HCT116 (cell line): ENCODE measurements around the gene SSH2.

Experiments used
- CBX3 ChIP-seq: IDR thresholded peaks from 2 replicates; pipeline ENCODE4 v1.6.1; 2012; ENCODE audit warnings: low read depth
- CTCF ChIP-seq, 3 experiments: fragments of 200-600 bp in 1 of 3; sonication (generic) in 1 of 3; IDR thresholded peaks in 2 of 3; conservative IDR thresholded peaks in 1 of 3; 2 replicates each; pipeline ENCODE4 v1.5.1; 2012 to 2017; ENCODE audit warnings: low read depth in 2 of 3, low read length in 2 of 3, antibody characterized with exemption in 1 of 3, borderline replicate concordance in 1 of 3, control low read depth in 1 of 3, mild to moderate bottlenecking in 1 of 3, mixed read lengths in 1 of 3, mixed run types in 1 of 3, moderate library complexity in 1 of 3; ENCODE audit not compliant: insufficient read depth in 1 of 3
- EGR1 ChIP-seq: IDR thresholded peaks from 2 replicates; pipeline ENCODE4 v1.6.1; 2012; ENCODE audit warnings: low read depth
- EZH2 ChIP-seq: fragments of 200-600 bp; sonication (generic); IDR thresholded peaks from 2 replicates; pipeline ENCODE4 v1.6.1; 2017; ENCODE audit warnings: antibody characterized with exemption, mixed run types
- EZH2phosphoT487 ChIP-seq: fragments of 200-600 bp; IDR thresholded peaks from 2 replicates; pipeline ENCODE4 v1.6.1; 2018; ENCODE audit warnings: antibody characterized with exemption, borderline replicate concordance
- MAX ChIP-seq: IDR thresholded peaks from 2 replicates; pipeline ENCODE4 v1.6.1; 2012
- POLR2A ChIP-seq: IDR thresholded peaks from 2 replicates; pipeline ENCODE4 v1.7.0; 2011; ENCODE audit warnings: borderline replicate concordance; ENCODE audit not compliant: insufficient read depth, insufficient read length; ENCODE audit errors: extremely low read depth
- POLR2AphosphoS5 ChIP-seq: IDR thresholded peaks from 2 replicates; pipeline ENCODE4 v1.6.1; 2011; ENCODE audit warnings: mild to moderate bottlenecking, low read depth, low read length, moderate library complexity
- TCF7L2 ChIP-seq: IDR thresholded peaks from 2 replicates; pipeline ENCODE4 v1.7.0; 2011; ENCODE audit warnings: borderline replicate concordance, inconsistent platforms; ENCODE audit not compliant: insufficient read depth, insufficient read length; ENCODE audit errors: extremely low read depth
- YY1 ChIP-seq: IDR thresholded peaks from 2 replicates; pipeline ENCODE4 v1.6.1; 2011; ENCODE audit warnings: low read length, low read depth, moderate library complexity, mild to moderate bottlenecking; ENCODE audit not compliant: insufficient replicate concordance; ENCODE audit errors: extremely low read depth

- TF ChIP-seq CTCF (IDR thresholded peaks at IDR 0.05 in 2 of 3, conservative IDR thresholded peaks at IDR 0.05 in 1 of 3; ENCODE audit: borderline replicate concordance in 1 of 3, insufficient read depth in 1 of 3, low read depth in 2 of 3, low read length in 2 of 3) (no peak), EZH2 (no peak), POLR2A (no peak), EGR1 (no peak), EZH2phosphoT487 (no peak), POLR2AphosphoS5 (no peak), TCF7L2 (no peak), MAX (no peak), CBX3 (no peak), YY1 (no peak)
Observed at GRCh38 chr17:29650396-29650795, 279.6 kb downstream of the SSH2 start.
